Stimulated activated CD8-positive, alpha-beta memory T cell treated with anti-CD3 and anti-CD28 coated beads, Interleukin-4, amount 100 ng/mL, for 24 hours (primary cell): ENCODE data around the gene LRRC3B.
"Not testable (repeated sequence)": the region's sequence is repeated elsewhere in the genome, so short reads cannot be mapped to it uniquely, and the experiment has no call there.

Experiments
- DNase-seq: peaks from one replicate; pipeline ENCODE4 v3.0.0-alpha.2; 2020; ENCODE audit warnings: low read depth

LRRC3B gene, protein sequence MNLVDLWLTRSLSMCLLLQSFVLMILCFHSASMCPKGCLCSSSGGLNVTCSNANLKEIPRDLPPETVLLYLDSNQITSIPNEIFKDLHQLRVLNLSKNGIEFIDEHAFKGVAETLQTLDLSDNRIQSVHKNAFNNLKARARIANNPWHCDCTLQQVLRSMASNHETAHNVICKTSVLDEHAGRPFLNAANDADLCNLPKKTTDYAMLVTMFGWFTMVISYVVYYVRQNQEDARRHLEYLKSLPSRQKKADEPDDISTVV

DNA sequence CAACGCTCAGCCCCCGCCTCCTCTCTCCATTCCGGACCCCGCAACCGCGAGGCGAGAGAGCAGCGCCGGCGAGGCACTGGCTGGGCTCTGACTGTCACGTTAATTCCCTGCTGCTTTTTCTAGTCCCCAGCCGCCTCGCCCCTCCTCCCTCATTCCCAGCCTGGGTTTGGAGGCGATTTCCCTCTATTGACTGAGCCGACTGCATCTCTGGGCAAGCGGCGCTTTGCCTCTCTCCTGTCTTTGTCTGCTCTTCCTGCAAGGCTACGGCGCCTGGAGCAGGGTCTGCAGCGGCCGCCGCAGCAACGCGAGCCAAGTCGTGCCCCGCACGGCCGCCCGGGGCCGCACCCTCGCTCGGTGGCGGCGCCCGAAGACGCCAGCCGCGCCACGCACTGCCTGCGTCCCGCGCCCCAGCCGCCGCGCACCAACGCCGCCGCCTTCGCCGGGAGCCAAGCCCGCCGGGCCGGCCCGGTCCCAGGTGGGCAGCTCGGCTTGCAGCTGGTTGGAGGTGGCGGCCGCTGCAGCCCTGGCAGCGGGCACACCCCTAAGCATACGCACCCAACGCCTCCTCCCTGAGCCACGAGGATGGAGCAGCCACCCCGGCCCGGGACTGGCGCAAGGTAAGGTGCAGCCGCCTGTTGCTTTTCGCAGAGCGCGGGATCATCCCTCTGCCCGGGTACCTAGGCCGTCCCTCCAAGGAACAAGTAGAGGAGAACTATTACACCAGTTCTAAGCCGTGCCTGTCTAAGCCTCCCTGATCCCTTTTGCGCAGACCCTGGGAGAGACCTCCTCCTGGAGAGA, at the start of gene LRRC3B:
Gene LRRC3B (plus strand): TSS at position 152 of the 798 bp plus-strand sequence. CDS start 86,901 bp downstream, outside the sequence.
- no peak for DNase-seq

DNA sequence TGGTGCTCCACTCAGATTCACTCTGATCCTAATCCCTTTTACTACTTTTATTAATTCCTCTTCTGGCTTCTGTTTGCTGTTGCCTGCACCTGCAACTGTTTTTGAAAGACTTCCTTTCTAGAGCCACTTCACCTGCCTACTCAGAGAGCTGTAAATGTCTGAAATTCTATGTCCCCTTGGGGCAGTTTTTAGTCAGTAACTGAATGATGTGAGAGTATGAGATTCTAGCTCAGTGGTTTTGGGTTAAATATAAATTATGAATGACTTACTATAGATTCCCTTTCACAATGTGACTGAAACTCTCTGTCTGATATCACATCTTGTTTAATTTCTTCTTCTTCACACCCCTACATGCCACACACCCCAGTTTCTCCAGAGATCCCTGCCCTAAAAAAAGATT, 47.8 kb upstream of the LRRC3B start:
- DNase-seq, result no peak

DNA sequence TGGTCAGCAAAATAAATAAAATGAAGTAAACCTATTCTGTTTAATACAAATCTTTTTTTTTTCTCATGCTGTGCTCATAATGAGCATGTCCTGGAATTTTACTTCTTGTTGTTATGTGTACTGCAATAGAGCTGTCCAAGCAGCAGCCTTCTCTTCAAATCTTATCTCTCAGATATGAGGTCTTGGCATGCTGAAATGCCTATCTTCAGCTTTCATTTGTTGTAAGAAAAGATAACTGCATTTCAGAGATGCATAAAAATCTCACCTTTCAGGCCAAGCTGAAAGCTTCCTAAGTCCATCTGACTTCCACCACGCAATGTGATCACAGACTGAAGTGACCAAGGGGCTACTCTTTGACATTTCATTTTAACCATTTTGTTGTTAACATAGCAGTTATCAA, 43.5 kb upstream of the LRRC3B start:
- DNase-seq, result no peak

- no peak for DNase-seq
These were observed 35.0 kb upstream of the LRRC3B start for GRCh38 chr3:26587571-26587970.

GRCh38 chr3:26588931-26589330, 33.6 kb upstream of the LRRC3B start:
- no peak for DNase-seq

- no peak for DNase-seq
These were observed 32.9 kb upstream of the LRRC3B start for GRCh38 chr3:26589678-26590077.

GRCh38 chr3:26590919-26591484, 31.6 kb upstream of the LRRC3B start:
- no peak for DNase-seq

- DNase-seq, result no peak
These were observed 30.6 kb upstream of the LRRC3B start for GRCh38 chr3:26591926-26592325.

- DNase-seq, result no peak
These were observed 30.1 kb upstream of the LRRC3B start for GRCh38 chr3:26592451-26592850.

- DNase-seq, result no peak
These were observed 26.2 kb upstream of the LRRC3B start for GRCh38 chr3:26596335-26596734.

DNA sequence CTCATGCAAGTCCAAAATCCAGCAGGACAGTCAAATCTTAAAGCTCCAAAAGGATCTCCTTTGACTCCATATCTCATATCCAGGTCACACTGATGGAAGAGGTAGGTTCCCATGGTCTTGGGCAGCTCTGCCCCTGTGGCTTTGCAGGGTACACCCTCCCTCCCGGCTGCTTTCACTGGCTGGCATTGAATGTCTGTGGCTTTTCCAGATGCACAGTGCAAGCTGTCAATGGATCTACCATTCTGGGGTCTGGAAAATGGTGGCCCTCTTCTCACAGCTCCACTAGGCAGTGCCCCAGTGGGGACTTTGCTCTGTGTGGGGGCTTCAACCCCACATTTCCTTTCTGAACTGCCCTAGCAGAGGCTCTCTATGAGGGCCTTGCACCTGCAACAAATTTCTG, 19.3 kb upstream of the LRRC3B start:
- DNase-seq, result not testable (repeated sequence)

GRCh38 chr3:26603771-26604170, 18.8 kb upstream of the LRRC3B start:
- not testable (repeated sequence) for DNase-seq

GRCh38 chr3:26614006-26614685, 8.4 kb upstream of the LRRC3B start:
- no peak for DNase-seq

GRCh38 chr3:26621176-26621575, 1.4 kb upstream of the LRRC3B start:
- DNase-seq, result no peak

GRCh38 chr3:26621906-26622620, 509 bp upstream of the LRRC3B start:
- DNase-seq, result no peak

DNA sequence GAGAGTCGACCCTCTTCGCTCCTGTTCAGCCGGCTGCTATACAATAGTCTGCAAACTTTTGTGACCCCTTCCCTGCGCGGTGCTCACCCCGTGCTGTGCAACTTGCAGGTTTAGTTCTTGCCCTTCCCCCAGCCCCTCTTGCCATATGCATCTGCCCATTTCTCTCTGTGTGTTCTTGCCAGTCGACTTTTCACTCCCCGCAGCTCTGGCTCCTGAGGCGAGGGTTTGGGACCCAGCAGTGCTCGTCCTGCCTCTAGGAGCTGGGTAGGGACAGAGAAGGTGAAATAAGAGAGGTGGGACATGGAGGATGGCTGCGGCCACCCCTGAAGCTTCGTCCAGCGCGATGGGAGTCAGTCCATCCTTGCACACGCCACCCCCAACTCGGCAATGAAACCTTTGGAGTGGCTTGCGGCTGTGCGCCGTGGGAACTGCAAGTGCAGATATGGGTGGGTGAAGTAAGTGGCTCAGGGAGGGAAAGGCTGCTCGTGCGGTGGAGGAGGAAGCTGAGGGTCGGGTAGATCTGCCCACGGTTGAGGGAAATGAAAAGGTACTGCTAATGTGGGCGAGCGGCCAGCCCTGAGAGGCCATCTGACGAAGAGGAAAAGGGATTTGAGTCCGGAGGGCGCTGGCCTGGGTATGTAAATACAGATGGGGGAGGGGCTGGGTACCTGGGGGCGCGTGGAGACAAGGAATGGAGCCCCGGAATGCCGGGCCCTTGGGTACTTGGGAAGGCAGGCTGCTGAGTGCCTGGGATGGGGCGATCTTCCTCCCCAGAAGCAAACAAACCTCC, 1.0 kb downstream of the LRRC3B start:
- DNase-seq, result no peak

- DNase-seq, result no peak
These were observed 1.7 kb downstream of the LRRC3B start for GRCh38 chr3:26624209-26624765.

DNA sequence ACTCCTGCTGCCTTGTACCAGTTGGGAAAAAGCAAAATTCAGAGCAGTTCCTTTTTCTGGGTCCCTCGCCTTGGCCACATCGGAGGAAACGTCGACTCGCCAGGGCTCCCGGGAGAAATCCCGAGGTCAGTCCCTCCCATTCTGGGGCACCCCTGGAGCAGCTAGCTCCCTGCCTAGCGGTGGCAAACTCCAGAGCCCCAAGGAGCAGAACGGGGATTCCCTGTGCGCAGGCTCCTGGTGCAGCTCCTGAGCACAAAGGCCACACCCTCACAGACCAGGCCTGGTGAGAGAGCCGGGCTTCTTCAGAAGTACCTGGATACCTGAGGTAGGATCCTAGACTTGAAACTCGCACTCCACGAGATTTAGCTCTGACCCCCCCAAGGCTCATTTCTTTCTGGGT, 2.6 kb downstream of the LRRC3B start:
- no peak for DNase-seq

DNA sequence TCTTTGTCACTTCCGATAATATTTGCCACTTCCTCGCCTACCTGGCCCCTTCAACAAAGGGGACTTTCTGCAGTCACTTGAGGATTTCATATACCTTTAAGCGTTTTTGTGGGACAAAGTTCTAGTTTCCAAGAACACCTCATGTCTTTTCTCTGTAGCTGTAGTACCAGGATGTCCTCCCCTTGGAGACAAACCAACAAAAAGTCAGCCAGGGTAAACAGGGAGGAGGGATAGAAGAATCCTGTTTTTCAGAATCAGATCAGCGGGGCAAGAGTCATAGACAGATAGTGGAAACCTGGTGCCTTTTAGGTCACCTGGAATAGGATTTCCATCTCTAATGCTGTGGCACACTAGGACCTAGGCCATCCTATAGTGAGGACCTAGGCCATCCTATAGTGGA, 4.5 kb downstream of the LRRC3B start:
- no peak for DNase-seq

- no peak for DNase-seq
These were observed 6.3 kb downstream of the LRRC3B start for GRCh38 chr3:26628915-26629314.
